OCI-LY3 (cell line): ENCODE results near the gene CCDC6.

Source experiments
- EZH2phosphoT487 ChIP-seq: fragments of 200-600 bp; shearing (Covaris generic); IDR thresholded peaks from 2 replicates; pipeline ENCODE4 v1.6.1; 2018; ENCODE audit warnings: antibody characterized with exemption, mixed run types, low read depth
- TF ChIP-seq, protein P1 (sequence below): fragments of 200-600, 300-600 bp; sonication (generic); IDR thresholded peaks from 2 replicates; pipeline ENCODE4 v1.5.1; 2014; ENCODE audit warnings: antibody characterized with exemption, low read length, low read depth

- TF ChIP-seq, protein P1, sequence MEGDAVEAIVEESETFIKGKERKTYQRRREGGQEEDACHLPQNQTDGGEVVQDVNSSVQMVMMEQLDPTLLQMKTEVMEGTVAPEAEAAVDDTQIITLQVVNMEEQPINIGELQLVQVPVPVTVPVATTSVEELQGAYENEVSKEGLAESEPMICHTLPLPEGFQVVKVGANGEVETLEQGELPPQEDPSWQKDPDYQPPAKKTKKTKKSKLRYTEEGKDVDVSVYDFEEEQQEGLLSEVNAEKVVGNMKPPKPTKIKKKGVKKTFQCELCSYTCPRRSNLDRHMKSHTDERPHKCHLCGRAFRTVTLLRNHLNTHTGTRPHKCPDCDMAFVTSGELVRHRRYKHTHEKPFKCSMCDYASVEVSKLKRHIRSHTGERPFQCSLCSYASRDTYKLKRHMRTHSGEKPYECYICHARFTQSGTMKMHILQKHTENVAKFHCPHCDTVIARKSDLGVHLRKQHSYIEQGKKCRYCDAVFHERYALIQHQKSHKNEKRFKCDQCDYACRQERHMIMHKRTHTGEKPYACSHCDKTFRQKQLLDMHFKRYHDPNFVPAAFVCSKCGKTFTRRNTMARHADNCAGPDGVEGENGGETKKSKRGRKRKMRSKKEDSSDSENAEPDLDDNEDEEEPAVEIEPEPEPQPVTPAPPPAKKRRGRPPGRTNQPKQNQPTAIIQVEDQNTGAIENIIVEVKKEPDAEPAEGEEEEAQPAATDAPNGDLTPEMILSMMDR = no peak
- TF ChIP-seq EZH2phosphoT487 = no peak
These were observed 28.1 kb downstream of the CCDC6 start for GRCh38 chr10:59878289-59878688.
